ENCODE data around the gene NOS1AP. TPM values are rescaled to one million over a fixed set of nuclear protein-coding genes. Genes with fewer than 3 reads are reported as not detected.

Gene NOS1AP
- total and polyA plus RNA-seq, 9 of the 15 experiments (the other 6 are each of a cell fraction or from before 2014, with no cell fraction given): 0.07 to 1.5 (median 0.22) TPM

DNA sequence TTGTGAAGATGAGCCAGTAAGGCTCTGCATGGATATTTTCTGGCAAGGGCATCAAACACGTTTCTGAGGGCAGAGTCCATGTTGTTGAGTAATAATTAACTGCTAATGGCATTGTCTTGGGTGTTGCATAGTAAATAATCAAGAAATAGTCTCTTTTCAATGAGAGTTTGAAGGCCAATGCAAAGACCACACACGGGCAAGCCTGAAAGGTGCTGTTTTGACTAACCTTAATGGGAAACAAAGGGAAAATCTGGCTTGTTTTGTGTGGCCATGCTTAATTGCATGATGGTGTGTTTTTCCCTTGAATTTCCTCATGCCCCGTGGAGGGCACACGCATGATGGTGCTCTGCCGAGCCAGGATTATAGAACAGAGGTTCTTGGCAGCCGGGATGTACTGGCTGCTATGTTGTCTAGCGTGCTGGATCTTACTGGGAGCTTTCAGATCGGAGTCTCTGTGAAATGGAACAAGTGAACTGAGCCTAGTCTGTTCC, 127.6 kb downstream of the NOS1AP start:
- CTCF ChIA-PET (ENCODE audit: low intra/inter-chr PET ratio): no interaction called here
- Histone ChIP-seq H2AFZ (ENCODE audit: low read depth, low read length) (no peak overlapping the region), H3K27me3 (ENCODE audit: control insufficient read depth in 2 of 2, insufficient read depth in 2 of 2, low read length in 2 of 2) (peaks cover 12 to 24% of the 10 kb centered on the region in 2 experiments), H3K9ac (ENCODE audit: insufficient read depth in 1 of 2, low read depth in 2 of 2, low read length in 2 of 2) (no peak overlapping the region), H3K79me2 (ENCODE audit: control insufficient read depth, insufficient read depth, low read length) (no peaks in the 10 kb centered on the region), H3K9me3 (replicated peaks; ENCODE audit: control insufficient read depth, insufficient read depth, low read depth, low read length) (no peaks in the 10 kb centered on the region; the same call in 1 of the 2 replicates), H3K27ac (ENCODE audit: extremely low read depth, low read depth, low read length) (no peak overlapping the region), H3K36me3 (ENCODE audit: control insufficient read depth, insufficient read depth, low read length) (no peaks in the 10 kb centered on the region), H3K4me1 (replicated peaks in 1 of 2; ENCODE audit: control insufficient read depth in 2 of 2, insufficient read depth in 2 of 2, low read length in 2 of 2) (no peaks in the 10 kb centered on the region), H4K20me1 (replicated peaks; ENCODE audit: control insufficient read depth, insufficient read depth, low read length) (peaks cover 4% of the 10 kb centered on the region; the same call in 1 of the 2 replicates), H3K4me2 (ENCODE audit: insufficient read depth, low read length) (no peak overlapping the region), H3K9me1 (ENCODE audit: control insufficient read depth, insufficient read depth, low read length) (no peaks in the 10 kb centered on the region), H3K4me3 (no peak overlapping the region)
- ATAC-seq (no peak), FAIRE-seq (no peak), DNase-seq (ENCODE audit: extremely low read depth in 1 of 4, low spot score in 3 of 4) (no peak)
- POLR2A ChIA-PET: no interaction called here
- intact Hi-C loops (cut with micrococcal nuclease) (no loop called here), in situ Hi-C loops (cut with MboI) (no loop called here)
- WGBS (ENCODE audit: insufficient coverage, low coverage, missing lambda C conversion rate): under 1% methylated on average over 8 of the region's 8 CpGs
- no TSS peak for BruUV-seq (replicated peaks)
- TF ChIP-seq ZNF143 (CRISPR knock-in tag; IDR thresholded peaks at IDR 0.05): no peak
- TF ChIP-seq PTTG1 (tag; IDR thresholded peaks at IDR 0.05; ENCODE audit: low read depth): no peak
- TF ChIP-seq, protein P1, sequence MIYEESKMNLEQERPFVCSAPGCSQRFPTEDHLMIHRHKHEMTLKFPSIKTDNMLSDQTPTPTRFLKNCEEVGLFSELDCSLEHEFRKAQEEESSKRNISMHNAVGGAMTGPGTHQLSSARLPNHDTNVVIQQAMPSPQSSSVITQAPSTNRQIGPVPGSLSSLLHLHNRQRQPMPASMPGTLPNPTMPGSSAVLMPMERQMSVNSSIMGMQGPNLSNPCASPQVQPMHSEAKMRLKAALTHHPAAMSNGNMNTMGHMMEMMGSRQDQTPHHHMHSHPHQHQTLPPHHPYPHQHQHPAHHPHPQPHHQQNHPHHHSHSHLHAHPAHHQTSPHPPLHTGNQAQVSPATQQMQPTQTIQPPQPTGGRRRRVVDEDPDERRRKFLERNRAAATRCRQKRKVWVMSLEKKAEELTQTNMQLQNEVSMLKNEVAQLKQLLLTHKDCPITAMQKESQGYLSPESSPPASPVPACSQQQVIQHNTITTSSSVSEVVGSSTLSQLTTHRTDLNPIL (CRISPR knock-in tag; IDR thresholded peaks at IDR 0.05): no peak
- no peak for TF ChIP-seq YY1 (IDR thresholded peaks at IDR 0.05; ENCODE audit: borderline replicate concordance in 1 of 3, control insufficient read depth in 1 of 3, extremely low read depth in 1 of 3, insufficient read depth in 3 of 3, insufficient read length in 1 of 3, insufficient replicate concordance in 2 of 3, low read depth in 1 of 3, low read length in 2 of 3)
- TF ChIP-seq FOSL1 (tag; conservative IDR thresholded peaks at IDR 0.05): no peak
- TF ChIP-seq ZNF764 (CRISPR knock-in tag; IDR thresholded peaks at IDR 0.05; ENCODE audit: low read depth): no peak
- TF ChIP-seq HDGF (IDR thresholded peaks at IDR 0.05): no peak
